GM19099 (cell line): Measurements from ENCODE around the gene HAS3.

ENCODE experiments used
- POLR2A ChIP-seq: IDR thresholded peaks from 3 replicates; pipeline ENCODE4 v1.6.1; 2011; ENCODE audit warnings: low read depth; ENCODE audit not compliant: insufficient read length; ENCODE audit errors: extremely low read depth

Gene HAS3

DNA sequence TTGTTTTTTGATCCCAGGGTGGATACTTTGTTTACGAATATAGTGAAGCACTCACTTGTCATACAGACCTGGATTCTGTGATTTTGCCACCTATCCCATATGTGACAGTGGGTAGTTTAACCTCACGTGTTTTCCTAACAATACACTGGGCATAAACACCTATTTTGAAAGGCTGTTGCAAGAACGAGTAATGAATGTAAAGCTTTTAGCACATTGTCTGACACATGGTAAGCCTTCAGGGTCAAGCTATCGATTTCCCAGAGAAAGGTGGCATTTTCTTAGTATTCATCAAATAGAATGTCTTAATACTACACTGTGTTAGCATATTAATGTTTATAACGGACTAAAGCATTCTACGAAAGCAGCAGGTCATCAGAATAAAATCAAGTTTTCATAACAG is 25.0 kb downstream of the HAS3 start:
- TF ChIP-seq POLR2A = no peak

DNA sequence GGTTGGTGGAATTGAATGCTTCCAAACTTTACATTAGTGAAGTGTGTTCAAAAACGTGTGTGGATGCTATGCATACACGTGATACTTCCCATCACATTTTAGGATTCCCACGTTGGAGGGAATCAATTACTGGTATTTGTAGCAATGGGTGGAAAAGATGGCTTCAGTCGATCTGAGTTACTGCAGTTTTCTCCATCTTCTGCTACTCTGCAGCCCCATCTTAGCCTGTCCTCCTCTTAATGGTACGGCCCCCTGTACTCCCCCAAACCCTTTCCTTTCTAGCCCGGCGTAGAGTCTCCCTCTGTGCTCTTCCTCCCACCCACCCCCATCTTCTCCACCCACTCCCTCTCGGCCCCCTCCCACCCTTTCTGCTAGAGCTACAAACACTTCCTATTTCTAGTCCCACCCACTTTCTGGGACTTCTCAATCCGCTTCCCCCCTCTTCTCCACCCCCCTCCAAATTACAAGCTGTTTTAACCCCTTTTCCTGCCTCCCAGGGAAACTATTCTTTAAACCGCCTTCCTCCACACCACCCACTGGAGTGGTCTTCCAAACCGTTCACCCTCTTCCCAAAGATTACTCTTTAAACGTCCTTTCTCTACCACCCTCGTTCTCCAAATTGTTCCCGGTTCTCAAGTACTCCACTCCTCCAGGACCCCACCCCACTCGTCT is 25.9 kb downstream of the HAS3 start:
- TF ChIP-seq POLR2A = no peak

DNA sequence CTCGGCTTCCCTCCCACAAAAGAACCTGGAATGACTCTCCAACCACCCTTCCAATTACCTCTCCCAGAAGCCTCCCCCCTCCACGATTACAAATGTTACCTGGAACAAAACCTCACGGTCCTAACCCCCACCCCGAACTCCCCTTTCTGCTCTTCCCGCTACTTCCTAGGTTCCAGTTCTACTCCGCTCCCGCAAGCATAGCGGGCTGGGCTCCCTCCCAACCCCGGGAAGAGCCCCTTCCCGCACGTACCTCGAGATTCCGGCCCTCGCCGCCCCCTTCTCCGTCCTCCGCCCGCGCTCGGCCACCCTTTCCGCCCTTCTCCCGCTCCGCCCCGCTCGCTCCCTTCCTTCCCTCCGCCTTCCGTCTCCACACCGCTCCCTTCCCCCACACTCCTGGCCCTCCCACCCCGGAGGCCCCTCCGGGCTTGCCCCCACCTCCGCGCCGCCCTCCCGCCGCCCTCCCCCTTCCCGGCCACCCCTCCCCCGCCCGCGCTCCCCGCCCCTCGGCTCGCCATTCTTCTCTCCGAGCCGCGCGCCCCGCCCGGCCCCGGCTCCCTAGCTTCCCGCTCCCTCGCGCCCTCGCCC is 26.5 kb downstream of the HAS3 start:
- TF ChIP-seq POLR2A = no peak

DNA sequence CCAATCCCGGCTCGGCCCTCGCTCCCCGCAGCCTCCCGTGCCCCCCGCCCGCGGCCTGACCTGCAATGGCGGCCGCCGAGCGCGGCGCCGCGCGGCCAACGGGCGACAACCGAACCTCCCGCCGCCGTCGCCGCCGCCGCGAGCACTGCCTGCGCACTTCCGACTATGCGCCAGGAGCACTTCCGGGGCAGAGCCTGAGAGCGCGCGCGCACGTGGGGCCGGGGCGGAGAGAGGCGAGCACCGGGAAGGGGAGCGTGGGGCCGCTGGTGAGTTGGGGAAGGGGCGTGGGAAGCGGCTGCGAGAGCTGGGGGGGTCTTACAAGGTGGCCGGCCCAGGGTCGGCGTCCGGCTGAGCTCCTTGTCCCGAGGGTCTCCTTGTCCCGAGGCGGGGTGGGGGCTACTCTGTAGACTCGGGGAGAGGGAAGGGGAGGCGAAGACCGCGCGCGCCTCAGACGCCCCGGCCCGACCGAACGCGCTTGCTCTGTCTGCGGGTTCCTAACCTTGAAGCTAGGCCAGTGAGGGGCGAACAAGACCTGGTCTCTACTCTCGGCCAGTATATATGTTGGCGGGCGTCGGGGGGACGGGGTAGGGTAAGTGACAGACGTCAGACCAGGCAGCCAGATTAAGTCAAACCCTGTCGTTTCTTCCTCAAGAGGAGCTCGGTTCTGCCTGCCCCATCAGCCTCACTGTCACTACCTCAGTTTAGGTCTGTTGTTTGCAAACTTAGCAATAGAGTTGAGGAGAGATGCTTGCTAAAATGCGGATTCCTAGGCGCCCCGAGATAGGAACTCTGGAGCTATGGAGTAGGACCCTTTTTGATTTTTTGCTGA is 27.2 kb downstream of the HAS3 start, which contains the start of the genes CHTF8 and UTP4:
CHTF8 (minus strand) TSS at position 165 of the 829 bp plus-strand sequence. CDS start 11,130 bp downstream, outside the sequence.
UTP4 (plus strand) TSS at position 226 of the 829 bp plus-strand sequence. CDS start 811 bp downstream, outside the sequence.
- TF ChIP-seq POLR2A = peak; percentile 93

DNA sequence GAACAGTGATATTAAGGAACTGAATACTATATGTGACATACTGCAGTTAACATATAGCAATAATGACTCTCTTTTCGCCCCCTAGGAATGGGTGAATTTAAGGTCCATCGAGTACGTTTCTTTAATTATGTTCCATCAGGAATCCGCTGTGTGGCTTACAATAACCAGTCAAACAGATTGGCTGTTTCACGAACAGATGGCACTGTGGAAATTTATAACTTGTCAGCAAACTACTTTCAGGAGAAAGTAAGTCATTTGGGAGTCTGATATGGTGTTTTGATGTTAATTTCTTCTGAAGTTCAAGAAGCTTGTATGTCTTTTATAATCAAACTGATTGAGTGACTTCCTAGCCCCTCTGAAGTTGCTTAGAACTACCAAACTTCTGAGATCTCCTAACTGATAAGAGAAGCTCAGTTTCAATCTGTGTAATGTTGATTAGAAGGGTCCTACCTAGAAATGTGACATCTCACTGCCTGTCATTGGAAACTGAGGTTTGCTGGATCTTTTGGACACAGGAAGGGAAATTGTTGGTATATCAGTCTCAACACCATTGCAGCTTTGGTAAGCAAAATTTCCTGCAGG is 28.0 kb downstream of the HAS3 start:
- TF ChIP-seq POLR2A = no peak

DNA sequence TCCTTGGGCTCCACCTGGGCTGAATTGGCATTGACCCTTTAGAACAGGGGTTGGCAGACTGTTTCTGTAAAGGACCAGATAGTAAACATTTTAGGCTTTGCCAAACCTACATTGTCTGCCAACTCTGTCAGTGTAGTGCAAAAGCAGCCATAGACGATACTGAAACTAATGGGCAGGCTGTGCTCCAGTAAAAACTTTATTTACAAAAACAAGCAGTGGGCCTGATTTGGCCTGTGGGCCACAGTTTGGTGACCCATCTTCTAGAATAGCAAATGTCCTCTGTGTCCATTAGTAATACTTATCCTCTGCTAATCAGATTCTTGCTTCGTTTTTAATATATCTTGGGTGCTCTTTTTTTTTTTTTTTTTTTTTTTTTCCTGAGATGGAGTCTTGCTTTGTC is 33.2 kb downstream of the HAS3 start:
- no peak for TF ChIP-seq POLR2A

DNA sequence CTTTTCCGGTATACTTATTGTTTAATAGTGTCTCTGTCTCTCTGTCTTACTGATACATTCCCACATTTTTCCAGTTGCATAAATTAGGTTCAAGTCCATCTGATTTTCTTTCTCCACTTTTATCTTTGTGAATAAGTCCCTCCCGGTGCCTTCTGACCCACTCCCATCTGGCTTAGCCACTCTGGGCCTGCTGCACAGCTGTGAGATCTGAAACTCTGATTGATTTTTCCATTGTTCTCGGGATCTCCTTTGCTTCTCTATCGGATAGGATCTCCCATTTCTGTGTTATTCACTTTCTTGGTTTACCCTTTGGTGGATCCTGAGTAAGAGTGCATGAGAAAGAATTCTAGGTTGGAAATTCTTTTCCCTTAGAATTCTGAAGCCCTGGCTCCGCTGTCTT is 35.6 kb downstream of the HAS3 start:
- TF ChIP-seq POLR2A = no peak

DNA sequence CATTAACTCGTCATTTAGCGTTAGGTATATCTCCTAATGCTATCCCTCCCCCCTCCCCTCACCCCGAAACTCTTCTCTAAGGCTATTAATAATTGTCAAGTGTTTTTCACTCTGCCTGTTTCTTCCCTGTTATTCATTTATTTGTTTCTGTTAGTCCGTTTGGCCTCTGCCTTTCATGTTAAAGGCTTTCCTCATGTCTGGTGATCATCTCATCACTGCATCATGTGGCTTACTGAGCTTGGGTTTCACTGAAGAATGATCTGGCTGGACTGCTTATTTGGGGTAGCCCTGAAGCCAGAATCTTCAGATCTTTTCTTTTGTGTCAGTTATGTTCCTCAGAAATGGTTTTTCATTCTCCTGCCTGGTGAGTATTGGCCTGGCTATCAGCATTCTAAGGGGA is 36.5 kb downstream of the HAS3 start:
- TF ChIP-seq POLR2A = no peak

DNA sequence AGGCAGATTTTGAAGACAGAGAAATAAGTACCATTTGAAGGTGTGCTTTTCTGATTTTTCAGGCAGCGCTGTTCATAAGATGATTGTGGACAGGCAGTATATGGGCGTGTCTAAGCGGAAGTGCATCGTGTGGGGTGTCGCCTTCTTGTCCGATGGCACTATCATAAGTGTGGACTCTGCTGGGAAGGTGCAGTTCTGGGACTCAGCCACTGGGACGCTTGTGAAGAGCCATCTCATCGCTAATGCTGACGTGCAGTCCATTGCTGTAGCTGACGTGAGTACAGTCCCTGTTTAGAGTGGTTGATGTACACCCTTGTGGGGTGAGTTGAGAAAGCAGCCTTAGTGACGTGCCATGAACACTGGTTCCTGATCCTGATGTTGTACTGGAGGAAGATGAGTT is 37.7 kb downstream of the HAS3 start:
- no peak for TF ChIP-seq POLR2A

DNA sequence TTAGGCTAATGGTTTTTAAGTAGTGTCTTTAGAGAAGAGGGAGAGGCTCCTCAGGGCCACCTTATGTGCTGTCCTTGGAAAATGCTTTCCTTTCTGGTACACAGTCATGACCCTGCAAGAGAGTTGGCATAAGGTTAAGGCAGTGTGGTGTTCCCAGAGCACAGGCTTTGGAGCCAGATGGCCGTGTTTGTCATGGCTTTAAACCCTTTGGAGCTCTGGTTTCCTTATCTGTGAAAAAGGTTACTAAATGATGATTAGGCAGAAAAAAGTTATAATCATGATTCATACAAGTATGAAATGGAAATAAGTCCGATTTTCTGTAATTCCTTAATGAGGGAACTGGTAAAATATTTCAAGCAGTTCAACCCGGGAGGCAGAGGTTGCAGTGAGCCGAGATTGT is 40.2 kb downstream of the HAS3 start:
- TF ChIP-seq POLR2A = no peak

DNA sequence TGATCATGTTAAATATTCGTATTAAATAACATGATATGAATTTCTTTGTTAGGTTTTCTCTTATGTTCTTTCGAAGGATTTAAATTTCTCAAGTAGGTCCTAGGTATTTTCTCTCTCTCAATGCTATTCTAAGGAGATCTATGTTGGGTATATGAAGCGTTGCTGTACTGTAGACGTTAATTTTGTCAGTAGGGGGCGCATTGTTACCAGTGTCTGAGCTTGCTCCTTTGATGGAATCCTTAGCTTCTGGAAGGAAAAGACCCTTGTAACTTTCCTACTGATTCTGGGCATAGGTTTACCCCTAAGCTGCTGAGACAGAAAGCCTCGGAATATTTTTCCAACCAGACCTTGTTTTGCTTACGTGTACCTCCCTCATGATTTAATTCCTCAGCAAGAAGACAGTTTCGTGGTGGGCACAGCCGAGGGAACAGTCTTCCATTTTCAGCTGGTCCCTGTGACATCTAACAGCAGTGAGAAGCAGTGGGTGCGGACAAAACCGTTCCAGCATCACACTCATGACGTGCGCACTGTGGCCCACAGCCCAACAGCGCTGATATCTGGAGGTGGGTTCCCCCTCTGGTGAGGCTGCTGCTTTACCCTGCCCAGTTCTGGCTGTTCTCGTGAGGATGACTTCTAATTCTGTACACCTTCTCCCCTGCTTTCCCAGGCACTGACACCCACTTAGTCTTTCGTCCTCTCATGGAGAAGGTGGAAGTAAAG is 44.9 kb downstream of the HAS3 start:
- no peak for TF ChIP-seq POLR2A

DNA sequence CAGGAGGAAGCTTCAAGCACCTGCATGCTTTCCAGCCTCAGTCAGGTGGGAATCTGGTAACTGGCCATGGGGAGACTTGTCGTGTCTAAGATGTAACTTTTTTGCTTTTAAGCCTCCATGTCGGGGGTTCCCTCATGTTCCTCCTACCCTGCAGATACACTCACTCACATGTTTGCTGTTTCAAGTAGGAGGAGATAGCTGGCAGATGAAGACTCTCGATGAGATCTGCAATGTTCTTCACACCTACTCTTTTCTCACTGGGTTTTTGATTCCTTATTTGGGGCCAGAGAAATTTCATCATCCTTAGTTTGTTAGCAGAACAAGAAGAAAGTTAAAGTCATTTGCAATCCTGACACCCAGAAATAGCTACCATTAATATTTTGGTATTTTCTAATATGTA is 51.7 kb downstream of the HAS3 start:
- no peak for TF ChIP-seq POLR2A

DNA sequence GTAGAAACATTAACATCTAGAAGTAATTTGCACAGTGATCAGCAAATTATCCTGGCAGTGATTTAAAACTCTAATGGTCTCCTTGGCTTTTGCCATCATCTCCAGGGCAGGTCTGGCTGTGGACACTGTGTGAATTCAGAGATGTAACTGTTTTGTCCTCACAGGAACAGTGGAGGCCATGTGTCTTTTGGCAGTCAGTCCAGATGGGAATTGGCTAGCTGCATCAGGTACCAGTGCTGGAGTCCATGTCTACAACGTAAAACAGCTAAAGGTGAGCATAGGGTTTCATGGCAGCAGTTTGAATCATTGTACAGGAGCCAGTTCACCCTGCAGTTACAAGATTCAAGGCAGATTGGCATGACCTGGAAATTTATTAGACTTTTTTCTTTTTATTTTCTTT is 54.7 kb downstream of the HAS3 start:
- TF ChIP-seq POLR2A = no peak

DNA sequence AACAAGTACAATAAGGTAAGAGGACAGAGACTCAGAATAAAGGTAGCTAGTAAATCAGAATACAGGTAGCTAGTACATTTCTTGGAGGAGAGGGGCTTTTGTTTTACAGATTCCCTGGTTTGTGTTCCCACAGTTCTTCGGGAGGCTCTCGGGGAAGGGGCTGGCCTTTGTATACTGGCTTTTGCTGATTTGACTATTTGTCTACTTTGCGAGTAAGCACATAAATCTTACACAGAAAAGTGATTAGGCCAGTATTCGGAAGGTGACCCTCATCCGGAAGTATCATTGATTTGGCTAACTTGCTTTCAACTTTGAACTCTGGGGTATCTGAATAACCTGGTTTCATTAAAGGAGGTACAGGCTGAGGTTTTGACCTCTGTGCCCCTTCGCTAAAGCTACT is 60.1 kb downstream of the HAS3 start:
- no peak for TF ChIP-seq POLR2A
